Endothelial cell of umbilical vein (primary cell): Measurements from ENCODE around the gene FAM78A. TPM values are rescaled to one million over a fixed set of nuclear protein-coding genes. Genes with fewer than 3 reads are reported as not detected.

ENCODE experiments used
- BruUV-seq: library from RNA; stranded (reverse); fragments of 400-500 nt; replicated peaks from 2 replicates; lab custom pipeline; 2021; lab: Mats Ljungman, UMichigan
- CTCF ChIA-PET: fragments of 300-600, 350-600 bp; sonication (Branson Sonifier 250); formaldehyde crosslinking; loops from one replicate; lab custom pipeline; 2021; ENCODE audit warnings: antibody characterized with exemption, inconsistent platforms; lab: Charles Lee
- POLR2A ChIA-PET: fragments of 300-600, 350-600 bp; sonication (Branson Sonifier 250); formaldehyde crosslinking; loops from one replicate; lab custom pipeline; 2021; ENCODE audit warnings: antibody characterized with exemption, inconsistent platforms; lab: Charles Lee
- DNase-seq: peaks from one replicate; pipeline ENCODE4 v3.0.0-alpha.2; 2011; ENCODE audit warnings: low read depth, low spot score
- FAIRE-seq: peaks from 2 replicates; lab custom pipeline; 2011; peaks lifted over from hg19 to GRCh38; lab: Jason Lieb, UNC
- H2AFZ ChIP-seq: 2 replicates; pipeline ENCODE4 v1.6.0; 2012; ENCODE audit warnings: low read depth, low read length, control low read depth, inconsistent platforms
- H3K27ac ChIP-seq: 2 replicates; pipeline ENCODE4 v1.5.1; 2011; ENCODE audit warnings: low read depth, mild to moderate bottlenecking, control low read depth, low read length, moderate library complexity; ENCODE audit not compliant: insufficient read depth
- H3K27me3 ChIP-seq, 2 experiments: 2 replicates each; pipeline versions ENCODE4 v1.6.0 to v1.6.1; 2011; ENCODE audit warnings: low read length in 2 of 2, mixed read lengths in 1 of 2; ENCODE audit not compliant: control insufficient read depth in 2 of 2, insufficient read depth in 2 of 2
- H3K36me3 ChIP-seq, 2 experiments: 2 replicates in 1 of 2; 3 replicates in 1 of 2; pipeline ENCODE4 v1.5.1; 2011; ENCODE audit warnings: low read length in 2 of 2, mild to moderate bottlenecking in 1 of 2, moderate library complexity in 1 of 2; ENCODE audit not compliant: control insufficient read depth in 2 of 2, insufficient read depth in 2 of 2; ENCODE audit errors: extremely low read depth in 1 of 2
- H3K4me1 ChIP-seq: 3 replicates; pipeline ENCODE4 v1.5.1; 2011; ENCODE audit warnings: mild to moderate bottlenecking, low read length; ENCODE audit not compliant: control insufficient read depth, insufficient read depth; ENCODE audit errors: extremely low read depth
- H3K4me2 ChIP-seq: 2 replicates; pipeline ENCODE4 v1.6.1; 2011; ENCODE audit warnings: low read length, control low read depth, mixed read lengths; ENCODE audit not compliant: insufficient read depth
- H3K4me3 ChIP-seq, 3 experiments: fragments of 200-600 bp in 1 of 3; sonication (generic), shearing (Covaris generic) in 1 of 3; replicated peaks in 1 of 3; 2 replicates each; pipeline ENCODE4 v1.5.1; 2011 to 2016; ENCODE audit warnings: control low read depth in 3 of 3, low read length in 3 of 3, mild to moderate bottlenecking in 2 of 3, inconsistent platforms in 1 of 3, low read depth in 1 of 3, moderate library complexity in 1 of 3; ENCODE audit not compliant: insufficient read depth in 1 of 3
- H3K79me2 ChIP-seq: 2 replicates; pipeline ENCODE4 v1.6.0; 2012; ENCODE audit warnings: low read length, inconsistent platforms; ENCODE audit not compliant: control insufficient read depth, insufficient read depth
- H3K9ac ChIP-seq: replicated peaks from 2 replicates; pipeline ENCODE3; 2011; ENCODE audit warnings: low read length, control low read depth; ENCODE audit not compliant: insufficient read depth; ENCODE audit errors: extremely low read depth
- H3K9me1 ChIP-seq: replicated peaks from 3 replicates; pipeline ENCODE4 v1.6.0; 2011; ENCODE audit warnings: mild to moderate bottlenecking, low read length; ENCODE audit not compliant: control insufficient read depth, insufficient read depth; ENCODE audit errors: extremely low read depth
- H3K9me3 ChIP-seq: replicated peaks from 2 replicates; pipeline ENCODE4 v1.5.1; 2012; ENCODE audit warnings: low read length, inconsistent platforms; ENCODE audit not compliant: control insufficient read depth, insufficient read depth
- H4K20me1 ChIP-seq: replicated peaks from 2 replicates; pipeline ENCODE3; 2011; ENCODE audit warnings: mild to moderate bottlenecking, low read length; ENCODE audit not compliant: control insufficient read depth, insufficient read depth; ENCODE audit errors: extremely low read depth
- CTCF ChIP-seq, 2 donors: IDR thresholded peaks; 1 replicate in 1 of 2; 2 replicates in 1 of 2; pipeline ENCODE4 v1.5.1; 2011; ENCODE audit warnings: low read length in 2 of 2, mild to moderate bottlenecking in 2 of 2, moderate library complexity in 2 of 2, control low read depth in 1 of 2, inconsistent platforms in 1 of 2, low read depth in 1 of 2; ENCODE audit not compliant: insufficient read depth in 1 of 2; ENCODE audit errors: extremely low read depth in 1 of 2
- EZH2 ChIP-seq: IDR thresholded peaks from 2 replicates; pipeline ENCODE4 v1.6.1; 2012; ENCODE audit warnings: borderline replicate concordance, low read depth, mild to moderate bottlenecking, moderate library complexity, low read length, inconsistent platforms; ENCODE audit not compliant: severe bottlenecking
- FOS ChIP-seq: IDR thresholded peaks from 2 replicates; pipeline ENCODE4 v1.6.1; 2011; ENCODE audit warnings: mild to moderate bottlenecking, low read length, moderate library complexity, borderline replicate concordance; ENCODE audit not compliant: insufficient read depth
- GATA2 ChIP-seq: IDR thresholded peaks from 2 replicates; pipeline ENCODE4 v1.7.0; 2011; ENCODE audit warnings: low read depth, mild to moderate bottlenecking, moderate library complexity, mixed read lengths, low read length; ENCODE audit not compliant: insufficient read length, insufficient read depth
- JUN ChIP-seq: IDR thresholded peaks from 2 replicates; pipeline ENCODE4 v1.6.1; 2011; ENCODE audit warnings: borderline replicate concordance, low read depth; ENCODE audit not compliant: insufficient read length, insufficient read depth
- MAX ChIP-seq: IDR thresholded peaks from 2 replicates; pipeline ENCODE4 v1.6.1; 2011; ENCODE audit not compliant: insufficient read depth, insufficient read length
- MYC ChIP-seq: IDR thresholded peaks from one replicate; pipeline ENCODE4 v1.6.1; 2011; ENCODE audit warnings: mild to moderate bottlenecking, low read depth, low read length
- POLR2A ChIP-seq: IDR thresholded peaks from 2 replicates; pipeline ENCODE4 v1.6.1; 2012; ENCODE audit warnings: low read depth, mild to moderate bottlenecking, control low read depth, low read length
- POLR2AphosphoS5 ChIP-seq: IDR thresholded peaks from 2 replicates; pipeline ENCODE4 v1.6.1; 2012; ENCODE audit warnings: low read depth, mild to moderate bottlenecking, control low read depth, low read length, moderate library complexity; ENCODE audit not compliant: insufficient read depth
- dilution Hi-C: fragments of 300-500 bp; cut with MboI; formaldehyde crosslinking; loops from one replicate; pipeline ENCODE4 v1.15.0; 2019; ENCODE audit warnings: low sequenced_read_pairs; ENCODE audit not compliant: extremely low pct_ligation_motif_present
- intact Hi-C: fragments of 100-400 bp; cut with micrococcal nuclease; formaldehyde crosslinking; loops from one replicate; pipeline ENCODE4 v1.10.0; 2022
- polyA plus RNA-seq, 4 experiments: library from polyadenylated mRNA; depleted of rRNA in 3 of 4; stranded (reverse) in 3 of 4; unstranded in 1 of 4; fragments of >200 nt; gene quantifications; 2 replicates each; pipeline versions ENCODE4 v1.2.1 to v1.2.3, GENCODE V29; 2011 to 2012; ENCODE audit warnings: missing spikeins in 1 of 4
- total RNA-seq: library from RNA; stranded (reverse); gene quantifications from 2 replicates; pipeline ENCODE4 v1.2.3, GENCODE V29; 2021

FAM78A gene
- total and polyA plus RNA-seq, 2 donors (not counting 3 experiments of a cell fraction or from before 2014, with no cell fraction given) = 34.0 to 37.4 TPM

GRCh38 chr9:131297903-131298302, 21.6 kb upstream of the FAM78A start:
- Histone ChIP-seq H3K4me1 (no peaks in the 10 kb centered on the region), H3K36me3 (no peaks in the 10 kb centered on the region), H3K9ac (no peak overlapping the region), H4K20me1 (no peaks in the 10 kb centered on the region), H3K4me2 (no peak overlapping the region), H3K79me2 (no peaks in the 10 kb centered on the region), H3K9me3 (no peaks in the 10 kb centered on the region), H3K4me3 (no peak overlapping the region), H3K27ac (no peak overlapping the region), H3K27me3 (no peaks in the 10 kb centered on the region), H2AFZ (no peak overlapping the region), H3K9me1 (no peaks in the 10 kb centered on the region)
- ChIA-PET POLR2A (no interaction called here), CTCF (interaction anchor here (0.7 to 1.7 kb wide), 3 partner anchors 26 to 241 kb away, joined by 3 to 4 read pairs (median 4); no protein-coding TSS in a partner anchor)
- TF ChIP-seq JUN (no peak), GATA2 (no peak), EZH2 (no peak), POLR2A (no peak), MYC (no peak), MAX (no peak), FOS (no peak)
- dilution Hi-C loops (no loop called here), intact Hi-C loops (no loop called here)
- no peak for FAIRE-seq
- BruUV-seq = no TSS peak
- no peak for DNase-seq

GRCh38 chr9:131296906-131297500, 20.7 kb upstream of the FAM78A start:
- CTCF ChIA-PET = interaction anchor here (0.7 to 1.7 kb wide), 3 partner anchors 9 to 240 kb away, joined by 3 to 5 read pairs (median 3); no protein-coding TSS in a partner anchor
- Histone ChIP-seq H3K4me2 (no peak overlapping the region), H3K9ac (no peak overlapping the region), H3K27ac (no peak overlapping the region), H3K9me1 (no peaks in the 10 kb centered on the region), H3K36me3 (no peaks in the 10 kb centered on the region), H3K79me2 (no peaks in the 10 kb centered on the region), H3K9me3 (no peaks in the 10 kb centered on the region), H2AFZ (no peak overlapping the region), H3K4me1 (no peaks in the 10 kb centered on the region), H3K27me3 (no peaks in the 10 kb centered on the region), H4K20me1 (no peaks in the 10 kb centered on the region), H3K4me3 (no peak overlapping the region)
- POLR2A ChIA-PET = no interaction called here
- BruUV-seq = no TSS peak
- dilution Hi-C loops = no loop called here
- no peak for DNase-seq
- FAIRE-seq = no peak
- intact Hi-C loops = no loop called here
- TF ChIP-seq MYC (no peak), JUN (no peak), MAX (no peak), EZH2 (no peak), POLR2A (no peak), FOS (no peak), CTCF (IDR thresholded peaks at IDR 0.05; ENCODE audit: extremely low read depth in 1 of 2, insufficient read depth in 1 of 2, low read depth in 1 of 2, low read length in 2 of 2) (no peak), POLR2AphosphoS5 (no peak), GATA2 (no peak)
